ENCODE data around the gene EIF3F. TPM values are rescaled to one million over a fixed set of nuclear protein-coding genes. Genes with fewer than 3 reads are reported as not detected.

The EIF3F gene
- total and polyA plus RNA-seq, 2 of the 13 experiments (the other 11 are each of a cell fraction or from before 2014, with no cell fraction given): 109 to 191 TPM

GRCh38 chr11:7986768-7987559, at the start of gene EIF3F (continued):
- TF ChIP-seq ZNF574 (CRISPR knock-in tag; IDR thresholded peaks at IDR 0.05) (peak; percentile 93), ZNF501 (CRISPR knock-in tag; IDR thresholded peaks at IDR 0.05) (peak; percentile 95), SMAD9 (CRISPR knock-in tag; IDR thresholded peaks at IDR 0.05) (no peak), KLF12 (CRISPR knock-in tag; IDR thresholded peaks at IDR 0.05; ENCODE audit: borderline replicate concordance) (peak; percentile 83; the same call in 1 of the 2 replicates), SNAPC4 (CRISPR knock-in tag; IDR thresholded peaks at IDR 0.05) (no peak), ZNF589 (CRISPR knock-in tag; conservative IDR thresholded peaks at IDR 0.05) (no peak), SSRP1 (CRISPR knock-in tag; IDR thresholded peaks at IDR 0.05) (no peak), HBP1 (CRISPR knock-in tag; IDR thresholded peaks at IDR 0.05; ENCODE audit: low read depth) (peak; percentile 64; the same call in 1 of the 2 replicates), TFDP2 (CRISPR knock-in tag; IDR thresholded peaks at IDR 0.05) (peak; percentile 97), PHF21A (CRISPR knock-in tag; IDR thresholded peaks at IDR 0.05) (peak; percentile 96), ATF5 (CRISPR knock-in tag; IDR thresholded peaks at IDR 0.05; ENCODE audit: low read depth) (no peak), ZHX1 (CRISPR knock-in tag; IDR thresholded peaks at IDR 0.05; ENCODE audit: low read depth) (no peak), BRCA1 (CRISPR knock-in tag; IDR thresholded peaks at IDR 0.05) (0 out of 2 replicates have a peak, but pooled peaks have one; percentile 65), ZNF747 (CRISPR knock-in tag; IDR thresholded peaks at IDR 0.05; ENCODE audit: borderline replicate concordance) (0 out of 2 replicates have a peak, but pooled peaks have one; percentile 60)

All from HepG2 (cell line).